Measurements from ENCODE around the gene CPSF4.

Gene CPSF4

DNA sequence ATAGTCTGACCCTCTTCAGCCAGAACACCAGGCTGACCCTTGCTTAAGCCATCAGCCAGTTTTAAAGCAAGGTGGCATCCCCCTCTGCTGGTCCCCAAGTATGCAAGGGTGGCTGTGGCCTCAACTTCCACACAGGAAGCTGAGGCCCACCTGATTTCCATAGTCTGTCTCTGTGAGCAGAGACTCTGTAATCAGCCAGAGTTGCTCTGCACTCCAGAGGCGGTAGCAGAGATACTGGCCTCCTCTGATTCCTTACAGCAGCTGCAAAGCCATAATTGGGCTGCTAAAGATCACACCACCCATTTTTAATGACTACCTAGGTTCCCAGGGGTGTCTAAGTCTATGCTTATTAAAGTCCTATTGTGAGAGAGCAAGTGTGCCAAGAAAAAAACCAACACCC is 32.2 kb upstream of the CPSF4 start:
- DNase-seq (ENCODE audit: low spot score) = no peak
- peak overlapping the region; percentile 32 for H3K27ac ChIP-seq
- TF ChIP-seq, protein P1, sequence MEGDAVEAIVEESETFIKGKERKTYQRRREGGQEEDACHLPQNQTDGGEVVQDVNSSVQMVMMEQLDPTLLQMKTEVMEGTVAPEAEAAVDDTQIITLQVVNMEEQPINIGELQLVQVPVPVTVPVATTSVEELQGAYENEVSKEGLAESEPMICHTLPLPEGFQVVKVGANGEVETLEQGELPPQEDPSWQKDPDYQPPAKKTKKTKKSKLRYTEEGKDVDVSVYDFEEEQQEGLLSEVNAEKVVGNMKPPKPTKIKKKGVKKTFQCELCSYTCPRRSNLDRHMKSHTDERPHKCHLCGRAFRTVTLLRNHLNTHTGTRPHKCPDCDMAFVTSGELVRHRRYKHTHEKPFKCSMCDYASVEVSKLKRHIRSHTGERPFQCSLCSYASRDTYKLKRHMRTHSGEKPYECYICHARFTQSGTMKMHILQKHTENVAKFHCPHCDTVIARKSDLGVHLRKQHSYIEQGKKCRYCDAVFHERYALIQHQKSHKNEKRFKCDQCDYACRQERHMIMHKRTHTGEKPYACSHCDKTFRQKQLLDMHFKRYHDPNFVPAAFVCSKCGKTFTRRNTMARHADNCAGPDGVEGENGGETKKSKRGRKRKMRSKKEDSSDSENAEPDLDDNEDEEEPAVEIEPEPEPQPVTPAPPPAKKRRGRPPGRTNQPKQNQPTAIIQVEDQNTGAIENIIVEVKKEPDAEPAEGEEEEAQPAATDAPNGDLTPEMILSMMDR (conservative IDR thresholded peaks at IDR 0.05; ENCODE audit: low read depth) = no peak
- ChIA-PET POLR2A (ENCODE audit: low non-redundant PET) (no interaction called here), CTCF (no interaction called here)

DNA sequence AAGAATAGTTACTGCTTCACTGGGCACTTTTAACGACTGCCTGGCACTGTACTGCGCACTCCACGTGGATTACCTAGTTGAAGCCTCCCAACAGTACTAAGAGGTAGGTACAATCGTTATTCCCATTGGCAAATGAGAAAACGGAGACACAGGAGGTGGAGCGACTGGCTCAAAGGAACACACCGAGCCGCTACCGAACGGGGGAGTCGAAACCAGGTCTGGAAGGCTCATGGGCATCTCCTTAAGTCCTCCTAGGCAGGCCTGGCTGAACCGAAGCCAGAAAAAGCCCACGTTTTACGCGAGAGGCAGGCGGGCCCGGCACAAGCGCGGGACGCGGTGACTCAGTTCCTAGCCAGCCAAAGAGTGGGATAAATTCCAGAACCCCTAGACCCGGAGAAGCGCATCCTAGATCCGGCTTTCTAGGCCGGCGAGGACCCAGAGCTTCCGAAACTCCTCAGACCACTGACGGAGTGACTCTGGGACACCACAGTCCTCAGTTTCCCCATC is 30.8 kb upstream of the CPSF4 start:
- TF ChIP-seq, protein P1 (conservative IDR thresholded peaks at IDR 0.05; ENCODE audit: low read depth) = no peak
- H3K27ac ChIP-seq = peak overlapping the region; percentile 96
- ChIA-PET CTCF (no interaction called here), POLR2A (ENCODE audit: low non-redundant PET) (interaction anchor here (0.8 kb wide), 1 partner anchor 9 kb away, joined by 4 read pairs; no protein-coding TSS in a partner anchor)
- DNase-seq (ENCODE audit: low spot score) = peak; percentile 80

DNA sequence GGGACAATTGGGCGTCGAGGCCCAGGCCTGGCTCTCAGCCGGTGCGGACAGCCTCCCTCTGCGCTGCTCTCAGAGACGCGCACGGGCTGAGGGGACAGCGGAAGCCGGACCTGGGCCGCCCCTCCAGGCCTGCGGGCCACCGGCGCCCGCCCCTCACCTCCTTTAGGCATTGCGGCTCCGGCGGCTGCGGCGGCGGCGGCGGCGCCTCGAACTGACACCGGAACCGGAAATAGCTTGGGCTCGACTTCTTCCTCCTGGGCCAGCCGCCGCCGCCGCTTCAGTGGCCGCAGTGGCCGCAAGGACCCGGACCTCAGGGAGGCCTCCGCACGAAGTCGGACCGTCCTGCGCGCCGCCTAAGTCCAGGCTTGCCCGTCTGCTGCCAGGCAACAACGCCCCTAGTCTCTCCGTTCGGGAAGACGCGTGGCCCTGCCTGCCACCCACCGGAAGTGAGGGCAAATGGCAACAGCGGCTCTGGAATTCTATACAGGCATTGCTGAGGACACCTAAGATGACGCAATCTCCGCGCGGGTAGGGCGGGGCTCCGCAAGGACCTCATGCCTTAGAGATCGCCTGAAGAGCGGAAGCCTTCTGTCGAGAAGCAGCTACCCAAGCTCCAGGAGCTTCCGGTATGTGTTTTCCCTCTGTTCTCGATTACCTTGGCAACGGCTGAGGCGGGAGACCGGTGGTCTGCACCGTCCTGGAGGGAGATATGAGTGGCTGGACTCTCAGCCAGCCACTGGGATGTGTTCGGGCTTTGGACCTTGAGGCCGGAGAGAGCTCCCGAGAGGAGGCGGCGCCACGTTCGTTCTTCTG is 30.2 kb upstream of the CPSF4 start, which contains the start of the genes BUD31 and PDAP1:
TSS of gene BUD31 (plus strand) at position 591 of the 813 bp plus-strand sequence. CDS start 2,124 bp downstream, outside the sequence.
TSS of gene PDAP1 (minus strand) at position 219 of the 813 bp plus-strand sequence. CDS start at position 170, 49 bp downstream.
- DNase-seq (ENCODE audit: low spot score) = peak; percentile 93
- ChIA-PET CTCF (interaction anchor here (0.7 kb wide), 1 partner anchor 43 kb away, joined by 3 read pairs; no protein-coding TSS in a partner anchor), POLR2A (ENCODE audit: low non-redundant PET) (interaction anchor here (0.6 to 0.8 kb wide), 3 partner anchors 10 to 46 kb away, joined by 3 to 4 read pairs (median 3); no protein-coding TSS in a partner anchor)
- TF ChIP-seq, protein P1 (conservative IDR thresholded peaks at IDR 0.05; ENCODE audit: low read depth) = no peak
- H3K27ac ChIP-seq = peak within 1 kb of the TSS; percentile 96

DNA sequence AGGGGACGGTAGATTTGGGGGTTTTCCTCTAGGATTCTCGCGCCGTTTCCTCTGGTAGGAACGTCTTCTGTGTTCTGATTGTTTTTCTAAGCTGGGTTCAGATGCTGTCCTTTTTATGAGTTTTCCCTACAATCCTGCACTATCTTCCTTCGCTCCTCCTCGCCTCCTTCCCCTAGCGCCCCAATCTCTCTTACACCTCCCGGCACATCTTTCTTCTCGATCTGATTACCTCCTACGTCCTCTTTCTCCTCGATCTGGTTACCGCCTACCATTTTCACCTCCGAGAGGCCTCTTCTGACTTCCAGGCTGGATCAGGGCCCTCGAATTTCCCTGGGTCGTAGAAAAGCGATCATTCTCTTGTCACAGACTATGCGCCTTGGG is 29.6 kb upstream of the CPSF4 start:
- TF ChIP-seq, protein P1 (conservative IDR thresholded peaks at IDR 0.05; ENCODE audit: low read depth) = no peak
- peak overlapping the region; percentile 96 for H3K27ac ChIP-seq
- DNase-seq (ENCODE audit: low spot score) = no peak
- ChIA-PET CTCF (interaction anchor here (0.7 kb wide), 1 partner anchor 43 kb away, joined by 3 read pairs; no protein-coding TSS in a partner anchor), POLR2A (ENCODE audit: low non-redundant PET) (interaction anchor here (0.8 kb wide), 1 partner anchor 47 kb away, joined by 3 read pairs; no protein-coding TSS in a partner anchor)

DNA sequence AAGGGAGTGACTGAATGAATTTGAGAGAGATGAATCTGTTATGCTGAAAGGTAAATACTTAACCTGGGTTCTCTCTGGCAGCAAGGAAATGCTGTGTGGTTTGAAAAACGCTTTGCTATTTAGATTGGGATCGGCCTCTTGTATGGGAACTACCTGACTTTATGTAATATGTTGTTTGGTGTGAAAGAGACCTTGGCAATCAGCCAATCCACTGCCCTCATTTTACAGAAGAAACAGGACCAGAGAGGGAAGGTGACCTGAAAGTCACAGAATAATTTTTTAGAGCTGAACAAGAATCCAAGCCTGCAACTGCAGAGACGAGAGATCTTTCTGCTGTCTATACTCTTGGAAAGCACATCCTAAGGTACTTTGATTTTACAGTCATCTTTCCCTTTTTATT is 28.9 kb upstream of the CPSF4 start:
- CTCF ChIA-PET = no interaction called here
- peak; percentile 39 for DNase-seq (ENCODE audit: low spot score)
- TF ChIP-seq, protein P1 (conservative IDR thresholded peaks at IDR 0.05; ENCODE audit: low read depth) = no peak

DNA sequence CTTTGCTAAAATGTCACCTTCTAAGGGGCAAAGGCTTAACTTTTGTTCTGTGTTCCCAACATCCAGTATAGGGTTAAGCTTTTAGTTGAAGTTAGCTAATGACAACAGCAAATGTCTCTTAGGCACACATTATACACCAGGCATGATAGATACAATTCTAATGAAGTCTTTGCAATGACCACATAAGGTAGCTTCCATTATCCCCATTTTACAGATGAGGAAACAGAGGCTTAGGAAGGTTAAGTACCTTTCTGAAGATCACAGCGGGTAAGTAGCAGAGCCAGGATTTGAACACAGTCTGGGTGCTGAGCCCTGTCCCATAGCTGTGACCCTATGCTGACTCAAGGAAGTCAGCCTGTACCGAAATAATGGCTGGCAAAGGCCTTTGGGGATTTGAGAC is 28.1 kb upstream of the CPSF4 start:
- no peak overlapping the region for H3K27ac ChIP-seq
- CTCF ChIA-PET = no interaction called here
- TF ChIP-seq, protein P1 (conservative IDR thresholded peaks at IDR 0.05; ENCODE audit: low read depth) = no peak
- DNase-seq (ENCODE audit: low spot score) = no peak
- POLR2A ChIA-PET (ENCODE audit: low non-redundant PET) = no interaction called here

More for the DNA sequence above, 28.9 kb upstream of the CPSF4 start:
- H3K27ac ChIP-seq = no peak overlapping the region
- POLR2A ChIA-PET (ENCODE audit: low non-redundant PET) = interaction anchor here (0.6 kb wide), 1 partner anchor 42 kb away, joined by 3 read pairs; no protein-coding TSS in a partner anchor

All from RWPE1 (cell line).